ENCODE results near the gene ECT2.

DNA sequence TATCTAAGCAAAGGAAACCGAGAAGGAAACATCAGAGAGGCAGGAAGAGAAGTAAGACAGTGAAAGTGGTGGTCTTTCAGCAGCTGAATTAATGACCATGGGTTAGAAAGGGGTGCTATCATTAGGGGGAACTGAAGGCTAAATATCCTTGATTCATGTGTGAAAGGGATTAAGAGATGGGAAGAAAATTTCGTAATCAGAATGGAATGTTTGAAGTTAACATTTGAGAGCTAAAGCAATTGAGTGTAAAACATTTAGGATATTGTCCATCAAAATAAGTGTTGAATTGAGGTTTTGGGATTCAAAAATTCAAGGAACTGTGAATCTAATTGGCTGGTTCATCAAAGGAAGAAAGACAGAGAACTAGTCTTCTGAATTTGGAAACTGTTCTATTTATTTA, 4.1 kb upstream of the ECT2 start:
- TF ChIP-seq POLR2A (IDR thresholded peaks at IDR 0.05; ENCODE audit: low read length) (no peak), GATA1 (IDR thresholded peaks at IDR 0.05; ENCODE audit: low read depth, low read length) (no peak)
